SKM-1 (cell line): ENCODE data around the gene IL37.

Source experiments
- DNase-seq: peaks from one replicate; lab custom pipeline; 2025; ENCODE audit not compliant: unreplicated experiment; lab: John Stamatoyannopoulos, UW

IL37 gene

GRCh38 chr2:112910865-112911264 is at the start of gene IL37:
Gene IL37 (plus strand): TSS chr2:112911165. CDS start chr2:112913013, 1,848 bp downstream.
- DNase-seq: no peak

GRCh38 chr2:112864072-112864471 is 46.9 kb upstream of the IL37 start:
- no peak for DNase-seq

GRCh38 chr2:112866128-112866835 is 44.7 kb upstream of the IL37 start:
- DNase-seq: no peak

- DNase-seq: no peak
Observed at GRCh38 chr2:112867701-112868631, 43.0 kb upstream of the IL37 start.

- DNase-seq: no peak
Observed at GRCh38 chr2:112869258-112869842, 41.6 kb upstream of the IL37 start.

GRCh38 chr2:112870841-112871835 is 39.8 kb upstream of the IL37 start:
- no peak for DNase-seq

- no peak for DNase-seq
Observed at GRCh38 chr2:112876257-112876970, 34.6 kb upstream of the IL37 start.

GRCh38 chr2:112876971-112877361 is 34.0 kb upstream of the IL37 start:
- DNase-seq: no peak

- DNase-seq: no peak
Observed at GRCh38 chr2:112877423-112877822, 33.5 kb upstream of the IL37 start.

- DNase-seq: no peak
Observed at GRCh38 chr2:112879491-112880041, 31.4 kb upstream of the IL37 start.

GRCh38 chr2:112880091-112880531 is 30.9 kb upstream of the IL37 start:
- DNase-seq: no peak

GRCh38 chr2:112880696-112881095 is 30.3 kb upstream of the IL37 start:
- DNase-seq: no peak

GRCh38 chr2:112881217-112881985 is 29.6 kb upstream of the IL37 start:
- peak; percentile 67 for DNase-seq

- no peak for DNase-seq
Observed at GRCh38 chr2:112883669-112884068, 27.3 kb upstream of the IL37 start.

- peak; percentile 38 for DNase-seq
Observed at GRCh38 chr2:112884869-112885505, 26.0 kb upstream of the IL37 start.

- DNase-seq: no peak
Observed at GRCh38 chr2:112885506-112885902, 25.5 kb upstream of the IL37 start.

GRCh38 chr2:112886291-112886690 is 24.7 kb upstream of the IL37 start:
- DNase-seq: no peak
